Measurements from ENCODE around the gene PIK3AP1.

DNA sequence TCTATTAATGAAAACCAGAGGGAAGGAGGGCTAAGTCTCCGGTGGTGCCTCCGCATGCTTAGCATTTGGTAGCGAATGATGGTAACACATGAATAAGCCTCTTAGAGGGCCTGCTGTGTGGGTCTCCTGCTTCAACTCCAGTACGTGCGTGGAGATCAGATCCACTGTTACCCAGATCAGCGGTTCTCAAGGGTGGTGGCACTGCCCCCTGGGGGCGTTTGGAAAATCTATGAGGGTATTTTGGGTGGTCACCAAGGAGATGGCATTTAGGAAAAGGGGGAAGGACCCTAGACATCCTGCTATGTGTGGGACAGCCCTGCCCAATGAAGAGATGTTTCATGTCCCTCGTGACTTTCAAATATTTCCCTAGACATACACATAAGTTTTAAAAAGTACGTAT is 76.4 kb downstream of the PIK3AP1 start:
- TF ChIP-seq EZH2 (IDR thresholded peaks at IDR 0.05; ENCODE audit: insufficient read depth, poor library complexity, severe bottlenecking) (no peak), EZH2phosphoT487 (IDR thresholded peaks at IDR 0.05; ENCODE audit: insufficient read depth, low read depth) (no peak)
